Upper lobe of left lung (tissue), 4 donors: ENCODE measurements around the gene GRHL1.
"Not testable (repeated sequence)": the region's sequence is repeated elsewhere in the genome, so short reads cannot be mapped to it uniquely, and the experiment has no call there.

Experiments
- CTCF ChIP-seq, 6 experiments: fragments of 450-650 bp in 4 of 6; fragments of 200-600 bp in 2 of 6; sonication (generic) in 2 of 6; IDR thresholded peaks; one replicate each; pipeline ENCODE4 v1.5.1; 2016 to 2019; ENCODE audit warnings: antibody characterized with exemption in 6 of 6
- EP300 ChIP-seq, 4 donors: sonication (generic); formaldehyde crosslinking; IDR thresholded peaks; one replicate each; pipeline ENCODE4 v1.5.1; 2017; ENCODE audit warnings: antibody characterized with exemption in 4 of 4, control low read depth in 2 of 4
- POLR2A ChIP-seq, 4 donors: fragments of 450-650 bp; IDR thresholded peaks; one replicate each; pipeline ENCODE4 v1.5.1; 2016 to 2017; ENCODE audit warnings: antibody characterized with exemption in 4 of 4, mild to moderate bottlenecking in 2 of 4
- POLR2AphosphoS5 ChIP-seq, 2 donors: sonication (generic); formaldehyde crosslinking; IDR thresholded peaks; one replicate each; pipeline ENCODE4 v1.5.1; 2017; ENCODE audit warnings: antibody characterized with exemption in 2 of 2

GRCh38 chr2:10012366-10012962 is 61.0 kb downstream of the GRHL1 start:
- not testable (repeated sequence) for TF ChIP-seq CTCF, POLR2A, POLR2AphosphoS5, EP300 (IDR thresholded peaks at IDR 0.05)
